Hepatocyte (in vitro differentiated cells): ENCODE data around the gene CD46. TPM values are rescaled to one million over a fixed set of nuclear protein-coding genes. Genes with fewer than 3 reads are reported as not detected.

Experiments used
- DNase-seq: peaks from one replicate; pipeline ENCODE4 v3.0.0-alpha.2; 2016; ENCODE audit warnings: low spot score
- H2AFZ ChIP-seq: fragments of 200-600 bp; sonication (generic); 2 replicates; pipeline ENCODE4 v1.6.0; 2016; ENCODE audit warnings: antibody characterized with exemption, mild to moderate bottlenecking
- H3K27ac ChIP-seq: fragments of 200-600 bp; sonication (generic); 2 replicates; pipeline ENCODE4 v1.5.1; 2016; ENCODE audit warnings: mild to moderate bottlenecking
- H3K27me3 ChIP-seq: fragments of 200-600 bp; sonication (generic); 2 replicates; pipeline ENCODE4 v1.6.1; 2016
- H3K36me3 ChIP-seq: fragments of 200-600 bp; sonication (generic); replicated peaks from 2 replicates; pipeline ENCODE4 v1.5.1; 2016; ENCODE audit warnings: low read depth; ENCODE audit not compliant: insufficient read depth
- H3K4me1 ChIP-seq: fragments of 200-600 bp; sonication (generic); 2 replicates; pipeline ENCODE4 v1.5.1; 2016; ENCODE audit warnings: mild to moderate bottlenecking, moderate library complexity; ENCODE audit not compliant: insufficient read depth
- H3K4me2 ChIP-seq: fragments of 200-600 bp; sonication (generic); 2 replicates; pipeline ENCODE4 v1.6.0; 2016
- H3K4me3 ChIP-seq: fragments of 200-600 bp; sonication (generic); 2 replicates; pipeline ENCODE4 v1.5.1; 2016; ENCODE audit warnings: mild to moderate bottlenecking
- H3K79me2 ChIP-seq: fragments of 200-600 bp; sonication (generic); 2 replicates; pipeline ENCODE4 v1.6.0; 2017; ENCODE audit warnings: mild to moderate bottlenecking
- H3K9me2 ChIP-seq: fragments of 200-600 bp; sonication (generic); replicated peaks from 2 replicates; pipeline ENCODE4 v1.6.0; 2017; ENCODE audit warnings: mild to moderate bottlenecking; ENCODE audit not compliant: insufficient read depth
- H3K9me3 ChIP-seq: fragments of 200-600 bp; sonication (generic); 2 replicates; pipeline ENCODE4 v1.5.1; 2016; ENCODE audit warnings: low read depth, mild to moderate bottlenecking
- H4K20me1 ChIP-seq: fragments of 200-600 bp; sonication (generic); 2 replicates; pipeline ENCODE4 v1.6.0; 2016; ENCODE audit warnings: mild to moderate bottlenecking; ENCODE audit not compliant: insufficient read depth, poor library complexity, severe bottlenecking
- EZH2 ChIP-seq: fragments of 200-600 bp; sonication (generic); IDR thresholded peaks from 2 replicates; pipeline ENCODE4 v1.6.1; 2016; ENCODE audit warnings: antibody characterized with exemption, mild to moderate bottlenecking, borderline replicate concordance
- EZH2phosphoT487 ChIP-seq: fragments of 200-600 bp; sonication (generic); IDR thresholded peaks from one replicate; pipeline ENCODE4 v1.6.1; 2018; ENCODE audit warnings: antibody characterized with exemption, mild to moderate bottlenecking, low read depth, moderate library complexity; ENCODE audit not compliant: unreplicated experiment, severe bottlenecking
- WGBS: methylation state at CpG from one replicate; pipeline ENCODE4 v1.1.6; 2016; ENCODE audit warnings: low lambda C conversion rate; ENCODE audit errors: missing lambda C conversion rate; 5-methylcytosine and 5-hydroxymethylcytosine counted together
- polyA plus RNA-seq: library from polyadenylated mRNA; unstranded; fragments of >200 nt; fragmentation: Nextera tagmentation; extraction: Ambion mirVana; gene quantifications from 2 replicates; pipeline ENCODE4 v1.2.1, GENCODE V29; 2016
- total RNA-seq: library from RNA; depleted of rRNA; stranded (reverse); fragments of >200 nt; gene quantifications from 2 replicates; pipeline ENCODE4 v1.2.3, GENCODE V29; 2014
- TF ChIP-seq, protein P1 (sequence below): fragments of 200-600 bp; sonication (generic); IDR thresholded peaks from 2 replicates; pipeline ENCODE4 v1.5.1; 2016; ENCODE audit warnings: antibody characterized with exemption, mild to moderate bottlenecking; ENCODE audit not compliant: poor library complexity

The CD46 gene
- total and polyA plus RNA-seq, 2 experiments from 2014 or later: 176 to 228 TPM

DNA sequence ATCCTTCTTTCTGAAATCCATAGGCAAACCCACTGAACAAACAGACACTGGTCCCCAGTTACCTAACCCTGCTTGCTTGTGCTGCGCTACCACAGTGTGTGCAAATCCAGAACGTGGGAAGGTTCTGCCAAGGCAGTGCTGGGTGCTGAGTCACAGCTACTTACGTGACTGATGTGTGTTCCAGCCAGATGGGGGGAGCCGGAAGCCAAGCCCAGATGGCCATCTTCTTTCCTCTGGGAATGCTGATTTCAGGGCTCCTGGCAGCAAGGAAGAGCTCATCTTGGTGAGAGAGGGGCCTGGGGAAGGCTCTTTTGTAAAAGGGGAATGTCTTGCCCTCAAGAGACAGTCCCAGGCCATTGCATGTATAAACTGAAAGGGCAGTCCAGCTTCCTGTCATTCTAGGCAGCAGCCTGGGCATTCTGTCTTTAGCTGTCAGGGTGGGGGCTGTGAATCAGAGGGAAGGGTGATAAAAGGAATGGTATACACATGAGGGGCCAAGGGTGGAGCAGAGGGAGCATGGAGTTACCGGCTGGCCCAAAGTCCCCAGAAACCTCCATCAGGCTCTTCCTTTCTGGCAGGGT, 54.1 kb downstream of the CD46 start:
- Histone ChIP-seq H3K9me3 (no peaks in the 10 kb centered on the region), H3K79me2 (no peaks in the 10 kb centered on the region), H3K4me1 (no peaks in the 10 kb centered on the region), H2AFZ (no peak overlapping the region), H3K27me3 (no peaks in the 10 kb centered on the region), H3K36me3 (no peaks in the 10 kb centered on the region), H3K4me2 (no peak overlapping the region), H3K4me3 (no peak overlapping the region), H3K27ac (peak overlapping the region; percentile 40), H3K9me2 (no peaks in the 10 kb centered on the region), H4K20me1 (no peaks in the 10 kb centered on the region)
- 73% methylated on average over 5 of the region's 5 CpGs for WGBS
- TF ChIP-seq, protein P1, sequence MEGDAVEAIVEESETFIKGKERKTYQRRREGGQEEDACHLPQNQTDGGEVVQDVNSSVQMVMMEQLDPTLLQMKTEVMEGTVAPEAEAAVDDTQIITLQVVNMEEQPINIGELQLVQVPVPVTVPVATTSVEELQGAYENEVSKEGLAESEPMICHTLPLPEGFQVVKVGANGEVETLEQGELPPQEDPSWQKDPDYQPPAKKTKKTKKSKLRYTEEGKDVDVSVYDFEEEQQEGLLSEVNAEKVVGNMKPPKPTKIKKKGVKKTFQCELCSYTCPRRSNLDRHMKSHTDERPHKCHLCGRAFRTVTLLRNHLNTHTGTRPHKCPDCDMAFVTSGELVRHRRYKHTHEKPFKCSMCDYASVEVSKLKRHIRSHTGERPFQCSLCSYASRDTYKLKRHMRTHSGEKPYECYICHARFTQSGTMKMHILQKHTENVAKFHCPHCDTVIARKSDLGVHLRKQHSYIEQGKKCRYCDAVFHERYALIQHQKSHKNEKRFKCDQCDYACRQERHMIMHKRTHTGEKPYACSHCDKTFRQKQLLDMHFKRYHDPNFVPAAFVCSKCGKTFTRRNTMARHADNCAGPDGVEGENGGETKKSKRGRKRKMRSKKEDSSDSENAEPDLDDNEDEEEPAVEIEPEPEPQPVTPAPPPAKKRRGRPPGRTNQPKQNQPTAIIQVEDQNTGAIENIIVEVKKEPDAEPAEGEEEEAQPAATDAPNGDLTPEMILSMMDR: no peak
- TF ChIP-seq EZH2phosphoT487: no peak
- no peak for TF ChIP-seq EZH2
- peak; percentile 55 for DNase-seq

DNA sequence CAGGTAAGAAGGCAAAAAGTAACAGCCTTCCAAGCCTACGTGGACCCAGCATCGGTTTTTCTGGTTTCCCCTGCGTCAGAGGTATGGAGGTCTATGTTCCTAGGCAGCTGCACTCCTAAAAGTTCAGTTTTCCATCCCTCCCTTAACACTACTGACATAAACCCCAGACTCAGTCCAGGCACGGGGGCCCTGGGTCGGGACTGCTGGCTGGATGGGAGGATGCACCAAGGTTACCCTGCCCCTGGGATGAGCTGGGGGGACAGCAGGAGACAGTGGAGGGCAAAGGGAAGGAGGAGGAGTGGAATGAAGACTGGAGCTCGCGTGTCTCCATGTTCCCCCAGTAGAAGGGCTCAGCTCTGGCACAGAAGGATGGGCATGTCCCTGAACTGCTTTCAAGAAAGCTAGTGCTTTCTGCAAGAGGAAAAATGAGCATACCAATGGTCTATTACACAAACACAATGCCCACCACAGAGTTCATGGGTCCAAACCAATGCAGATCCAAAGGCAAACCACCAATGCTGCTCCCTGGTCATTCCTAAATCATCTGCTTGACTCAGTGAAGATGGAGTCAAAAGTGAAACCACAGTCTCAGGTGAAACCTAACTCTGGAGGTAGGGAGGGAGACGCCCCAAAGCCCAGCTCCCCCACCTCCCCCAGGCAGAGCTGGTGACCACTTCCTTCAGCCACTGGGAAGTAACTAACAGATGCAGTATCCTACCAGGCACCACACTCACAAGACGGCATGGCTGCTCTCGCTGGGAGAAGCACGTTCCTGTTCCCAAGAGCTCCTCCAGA, 54.9 kb downstream of the CD46 start:
- TF ChIP-seq EZH2phosphoT487 (no peak), EZH2 (no peak)
- TF ChIP-seq, protein P1: no peak
- Histone ChIP-seq H3K36me3 (no peaks in the 10 kb centered on the region), H3K4me1 (no peaks in the 10 kb centered on the region), H3K9me3 (no peaks in the 10 kb centered on the region), H3K79me2 (no peaks in the 10 kb centered on the region), H4K20me1 (no peaks in the 10 kb centered on the region), H3K4me2 (no peak overlapping the region), H3K9me2 (no peaks in the 10 kb centered on the region), H2AFZ (no peak overlapping the region), H3K27ac (no peak overlapping the region), H3K4me3 (no peak overlapping the region), H3K27me3 (no peaks in the 10 kb centered on the region)
- DNase-seq: no peak
- 91% methylated on average over 11 of the region's 11 CpGs for WGBS

DNA sequence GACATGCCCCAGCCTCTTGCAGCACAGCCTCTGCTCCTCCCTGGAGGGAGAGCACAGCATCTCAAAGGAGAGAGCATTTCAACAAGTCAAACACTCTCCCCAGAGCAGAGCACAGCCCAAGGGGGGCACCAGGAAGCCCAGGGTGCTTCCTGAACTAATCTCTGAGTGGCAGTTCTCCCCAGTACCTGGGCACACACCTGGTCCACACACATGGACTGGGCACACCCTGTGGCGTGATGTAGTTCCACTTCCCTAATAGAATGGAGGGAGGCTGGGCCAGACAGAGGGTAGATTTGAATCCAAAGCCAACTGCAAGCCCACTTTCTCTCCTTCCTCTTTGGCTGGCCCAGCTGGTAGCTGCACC, 55.5 kb downstream of the CD46 start:
- Histone ChIP-seq H3K4me1 (no peaks in the 10 kb centered on the region), H3K9me3 (no peaks in the 10 kb centered on the region), H3K36me3 (no peaks in the 10 kb centered on the region), H3K27ac (no peak overlapping the region), H3K27me3 (no peaks in the 10 kb centered on the region), H3K9me2 (no peaks in the 10 kb centered on the region), H3K79me2 (no peaks in the 10 kb centered on the region), H2AFZ (no peak overlapping the region), H3K4me3 (no peak overlapping the region), H3K4me2 (no peak overlapping the region), H4K20me1 (no peaks in the 10 kb centered on the region)
- 91% methylated on average over 1 of the region's 1 CpG for WGBS
- DNase-seq: no peak
- no peak for TF ChIP-seq EZH2
- TF ChIP-seq, protein P1: no peak
- no peak for TF ChIP-seq EZH2phosphoT487
